Fibroblast of villous mesenchyme (primary cell): ENCODE data around the gene WDR82. TPM values are rescaled to one million over a fixed set of nuclear protein-coding genes. Genes with fewer than 3 reads are reported as not detected.

Source experiments
- DNase-seq: peaks from one replicate; pipeline ENCODE4 v3.0.0-alpha.2; 2010; ENCODE audit warnings: low read depth
- H3K4me3 ChIP-seq: 2 replicates; pipeline ENCODE4 v1.5.1; 2011; ENCODE audit warnings: low read depth, mild to moderate bottlenecking, low read length
- CTCF ChIP-seq: IDR thresholded peaks from 2 replicates; pipeline ENCODE4 v1.5.1; 2012; ENCODE audit warnings: low read depth, mild to moderate bottlenecking, low read length; ENCODE audit not compliant: insufficient read depth
- total RNA-seq: library from RNA; depleted of rRNA; stranded (reverse); fragments of >200 nt; gene quantifications from 2 replicates; pipeline ENCODE4 v1.2.3, GENCODE V29; 2012

WDR82 gene
- total RNA-seq, 1 donor, result 68.2 TPM

GRCh38 chr3:52233108-52233591 lies 45.3 kb downstream of the WDR82 start:
- no peak for DNase-seq
- TF ChIP-seq CTCF, result no peak

GRCh38 chr3:52232279-52233107 lies 46.0 kb downstream of the WDR82 start:
- no peak for DNase-seq
- no peak for TF ChIP-seq CTCF

More at GRCh38 chr3:52233108-52233591, 45.3 kb downstream of the WDR82 start:
- H3K4me3 ChIP-seq, result no peak overlapping the region

GRCh38 chr3:52231502-52232278 lies 46.8 kb downstream of the WDR82 start:
- no peak overlapping the region for H3K4me3 ChIP-seq
- DNase-seq, result peak; percentile 51
- peak; percentile 81 for TF ChIP-seq CTCF

More at GRCh38 chr3:52232279-52233107, 46.0 kb downstream of the WDR82 start:
- H3K4me3 ChIP-seq, result no peak overlapping the region

- no peak for TF ChIP-seq CTCF
- no peak overlapping the region for H3K4me3 ChIP-seq
- DNase-seq, result no peak
Measured at GRCh38 chr3:52230889-52231499, 47.5 kb downstream of the WDR82 start.

- no peak overlapping the region for H3K4me3 ChIP-seq
- TF ChIP-seq CTCF, result no peak
- no peak for DNase-seq
Measured at GRCh38 chr3:52230461-52230860, 48.0 kb downstream of the WDR82 start.

GRCh38 chr3:52229656-52230055 lies 48.8 kb downstream of the WDR82 start:
- TF ChIP-seq CTCF, result no peak
- no peak overlapping the region for H3K4me3 ChIP-seq
- no peak for DNase-seq
